Ovary (tissue), 3 donors: Measurements from ENCODE around the gene HECW1.

Experiments used
- CTCF ChIP-seq, 3 donors: fragments of 450-650 bp in 2 of 3; fragments of 200-600 bp in 1 of 3; IDR thresholded peaks; one replicate each; pipeline versions ENCODE4 v1.5.1 to v1.8.0; 2016 to 2022; ENCODE audit warnings: antibody characterized with exemption in 3 of 3, mild to moderate bottlenecking in 1 of 3
- POLR2A ChIP-seq: fragments of 450-650 bp; IDR thresholded peaks from one replicate; pipeline ENCODE4 v1.6.1; 2017; ENCODE audit warnings: antibody characterized with exemption, mild to moderate bottlenecking, moderate library complexity
- donor health status: DM: no; HTN: no; CAD: no.

- TF ChIP-seq CTCF (IDR thresholded peaks at IDR 0.05) (no peak), POLR2A (no peak)
Observed at GRCh38 chr7:43121973-43122372, 9.5 kb downstream of the HECW1 start.
